GM18526 (cell line): ENCODE data around the gene SLC25A40.

Source experiments
- POLR2A ChIP-seq: IDR thresholded peaks from 3 replicates; pipeline ENCODE4 v1.6.1; 2011; ENCODE audit not compliant: insufficient read length; ENCODE audit errors: extremely low read depth

SLC25A40 gene

DNA sequence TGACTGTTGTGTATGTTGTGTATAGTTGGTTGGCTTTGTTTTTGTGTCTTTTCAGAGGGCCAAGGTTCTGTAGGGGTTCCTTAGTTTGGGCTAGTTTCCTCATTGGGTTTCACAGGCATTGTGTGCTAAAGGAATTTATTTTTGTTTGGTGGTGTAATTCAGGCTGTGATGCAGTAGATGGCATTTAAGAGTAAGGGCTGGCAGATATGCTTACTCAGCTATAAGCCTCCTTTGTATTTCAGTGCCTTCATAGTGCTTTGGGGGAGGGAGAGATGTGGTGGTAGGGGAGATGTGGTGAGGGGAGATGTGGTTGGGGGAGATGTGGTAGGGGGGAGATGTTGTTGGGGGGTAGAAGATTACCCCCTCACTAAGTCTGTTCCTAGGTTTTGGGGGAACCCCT is 91.7 kb downstream of the SLC25A40 start:
- no peak for TF ChIP-seq POLR2A
